Measurements from ENCODE around the gene GABARAPL1.
"Not testable (repeated sequence)": the region's sequence is repeated elsewhere in the genome, so short reads cannot be mapped to it uniquely, and the experiment has no call there.

The GABARAPL1 gene

DNA sequence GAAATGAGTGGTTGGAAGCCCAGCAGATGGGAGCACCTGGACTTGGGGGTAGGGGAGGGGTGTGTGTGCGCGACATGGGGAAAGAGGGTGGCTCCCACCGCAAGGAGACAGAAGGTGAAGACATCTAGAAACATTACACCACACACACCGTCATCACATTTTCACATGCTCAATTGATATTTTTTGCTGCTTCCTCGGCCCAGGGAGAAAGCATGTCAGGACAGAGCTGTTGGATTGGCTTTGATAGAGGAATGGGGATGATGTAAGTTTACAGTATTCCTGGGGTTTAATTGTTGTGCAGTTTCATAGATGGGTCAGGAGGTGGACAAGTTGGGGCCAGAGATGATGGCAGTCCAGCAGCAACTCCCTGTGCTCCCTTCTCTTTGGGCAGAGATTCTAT lies 9.2 kb downstream of the GABARAPL1 start:
- DNase-seq (ENCODE audit: low read depth, low spot score): no peak
- no peak overlapping the region for H3K4me3 ChIP-seq (ENCODE audit: low read depth, low read length)
- POLR2A ChIA-PET: no interaction called here
- TF ChIP-seq, protein P1, sequence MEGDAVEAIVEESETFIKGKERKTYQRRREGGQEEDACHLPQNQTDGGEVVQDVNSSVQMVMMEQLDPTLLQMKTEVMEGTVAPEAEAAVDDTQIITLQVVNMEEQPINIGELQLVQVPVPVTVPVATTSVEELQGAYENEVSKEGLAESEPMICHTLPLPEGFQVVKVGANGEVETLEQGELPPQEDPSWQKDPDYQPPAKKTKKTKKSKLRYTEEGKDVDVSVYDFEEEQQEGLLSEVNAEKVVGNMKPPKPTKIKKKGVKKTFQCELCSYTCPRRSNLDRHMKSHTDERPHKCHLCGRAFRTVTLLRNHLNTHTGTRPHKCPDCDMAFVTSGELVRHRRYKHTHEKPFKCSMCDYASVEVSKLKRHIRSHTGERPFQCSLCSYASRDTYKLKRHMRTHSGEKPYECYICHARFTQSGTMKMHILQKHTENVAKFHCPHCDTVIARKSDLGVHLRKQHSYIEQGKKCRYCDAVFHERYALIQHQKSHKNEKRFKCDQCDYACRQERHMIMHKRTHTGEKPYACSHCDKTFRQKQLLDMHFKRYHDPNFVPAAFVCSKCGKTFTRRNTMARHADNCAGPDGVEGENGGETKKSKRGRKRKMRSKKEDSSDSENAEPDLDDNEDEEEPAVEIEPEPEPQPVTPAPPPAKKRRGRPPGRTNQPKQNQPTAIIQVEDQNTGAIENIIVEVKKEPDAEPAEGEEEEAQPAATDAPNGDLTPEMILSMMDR (IDR thresholded peaks at IDR 0.05; ENCODE audit: insufficient read depth, low read length, missing control alignments): no peak
- CTCF ChIA-PET: interaction anchor here (3.0 kb wide), 1 partner anchor 14 kb away, joined by 10 read pairs; no protein-coding TSS in a partner anchor

- no peak overlapping the region for H3K4me3 ChIP-seq (ENCODE audit: low read depth, low read length)
- ChIA-PET CTCF (interaction anchor here (1.2 to 3.0 kb wide), 3 partner anchors 9 to 70 kb away, joined by 3 to 10 read pairs (median 6); no protein-coding TSS in a partner anchor), POLR2A (no interaction called here)
- DNase-seq (ENCODE audit: low read depth, low spot score): no peak
- TF ChIP-seq, protein P1 (IDR thresholded peaks at IDR 0.05; ENCODE audit: insufficient read depth, low read length, missing control alignments): no peak
Measured at GRCh38 chr12:10223208-10223607, 10.5 kb downstream of the GABARAPL1 start.

DNA sequence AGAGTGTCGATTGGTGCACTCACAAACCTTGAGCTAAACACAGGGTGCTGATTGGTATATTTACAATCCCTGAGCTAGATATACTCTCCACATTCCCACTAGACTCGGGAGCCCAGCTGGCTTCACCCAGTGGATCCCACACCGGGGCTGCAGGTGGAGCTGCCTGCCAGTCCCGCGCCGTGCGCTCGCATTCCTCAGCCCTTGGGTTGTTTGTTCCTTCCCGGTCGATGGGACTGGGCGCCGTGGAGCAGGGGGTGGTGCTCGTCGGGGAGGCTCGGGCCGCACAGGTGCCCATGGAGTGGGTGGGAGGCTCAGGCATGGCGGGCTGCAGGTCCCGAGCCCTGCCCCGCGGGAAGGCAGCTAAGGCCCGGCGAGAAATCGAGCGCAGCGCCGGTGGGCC lies 12.7 kb downstream of the GABARAPL1 start:
- POLR2A ChIA-PET; DNase-seq (ENCODE audit: low read depth, low spot score); H3K4me3 ChIP-seq (ENCODE audit: low read depth, low read length): not testable (repeated sequence)
- CTCF ChIA-PET: interaction anchor here (3.3 kb wide), 1 partner anchor 11 kb away, joined by 22 read pairs; no protein-coding TSS in a partner anchor

DNA sequence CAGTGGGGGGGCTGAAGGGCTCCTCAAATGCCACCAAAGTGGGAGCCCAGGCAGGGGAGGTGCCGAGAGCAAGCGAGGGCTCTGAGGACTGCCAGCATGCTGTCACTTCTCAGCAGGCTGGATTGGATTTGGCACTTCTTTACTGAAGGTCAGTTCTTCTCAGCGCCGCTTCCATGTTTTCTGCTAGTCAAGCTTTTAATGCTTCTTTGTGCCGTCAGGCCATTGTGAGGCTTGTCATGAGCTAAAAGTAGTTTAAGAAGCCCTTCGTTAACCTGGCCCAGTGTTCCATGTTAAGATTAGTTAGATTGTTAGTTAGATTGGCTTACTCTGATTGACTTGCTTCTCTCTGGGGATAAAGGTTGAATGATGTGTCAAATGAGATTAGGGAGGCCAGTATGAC lies 13.4 kb downstream of the GABARAPL1 start:
- H3K4me3 ChIP-seq (ENCODE audit: low read depth, low read length): no peak overlapping the region
- TF ChIP-seq, protein P1 (IDR thresholded peaks at IDR 0.05; ENCODE audit: insufficient read depth, low read length, missing control alignments): no peak
- CTCF ChIA-PET: interaction anchor here (0.7 to 3.3 kb wide), 2 partner anchors 10 to 11 kb away, joined by 3 to 22 read pairs; no protein-coding TSS in a partner anchor
- POLR2A ChIA-PET: interaction anchor here (0.7 kb wide), 1 partner anchor 1825 kb away, joined by 4 read pairs; no protein-coding TSS in a partner anchor
- no peak for DNase-seq (ENCODE audit: low read depth, low spot score)

- ChIA-PET CTCF (interaction anchor here (0.7 to 3.3 kb wide), 4 partner anchors 10 to 336 kb away, joined by 3 to 22 read pairs (median 4); no protein-coding TSS in a partner anchor), POLR2A (no interaction called here)
- no peak for DNase-seq (ENCODE audit: low read depth, low spot score)
- H3K4me3 ChIP-seq (ENCODE audit: low read depth, low read length): no peak overlapping the region
- TF ChIP-seq, protein P1 (IDR thresholded peaks at IDR 0.05; ENCODE audit: insufficient read depth, low read length, missing control alignments): no peak
Measured at GRCh38 chr12:10226731-10227130, 14.1 kb downstream of the GABARAPL1 start.

- no peak overlapping the region for H3K4me3 ChIP-seq (ENCODE audit: low read depth, low read length)
- DNase-seq (ENCODE audit: low read depth, low spot score): no peak
- TF ChIP-seq, protein P1 (IDR thresholded peaks at IDR 0.05; ENCODE audit: insufficient read depth, low read length, missing control alignments): no peak
- ChIA-PET POLR2A (no interaction called here), CTCF (interaction anchor here (1.0 to 3.3 kb wide), 3 partner anchors 9 to 335 kb away, joined by 3 to 22 read pairs (median 6); no protein-coding TSS in a partner anchor)
Measured at GRCh38 chr12:10227648-10228047, 15.0 kb downstream of the GABARAPL1 start.

- POLR2A ChIA-PET: no interaction called here
- H3K4me3 ChIP-seq (ENCODE audit: low read depth, low read length): no peak overlapping the region
- TF ChIP-seq, protein P1 (IDR thresholded peaks at IDR 0.05; ENCODE audit: insufficient read depth, low read length, missing control alignments): no peak
- no peak for DNase-seq (ENCODE audit: low read depth, low spot score)
- CTCF ChIA-PET: interaction anchor here (0.9 to 3.8 kb wide), 3 partner anchors 14 to 265 kb away, joined by 3 to 17 read pairs (median 6); no protein-coding TSS in a partner anchor
Measured at GRCh38 chr12:10234562-10234961, 21.9 kb downstream of the GABARAPL1 start.
